IPS-18c (cell line): ENCODE measurements around the gene DESI2.
"Not testable (repeated sequence)": the region's sequence is repeated elsewhere in the genome, so short reads cannot be mapped to it uniquely, and the experiment has no call there.

Experiments
- H3K4me3 ChIP-seq: 2 replicates; pipeline ENCODE4 v1.7.0; 2013; ENCODE audit warnings: low read depth, mild to moderate bottlenecking, low read length, moderate library complexity; ENCODE audit not compliant: insufficient read depth
- H3K9me3 ChIP-seq: one replicate; pipeline ENCODE4 v1.6.1; 2013; ENCODE audit warnings: mild to moderate bottlenecking, low read length, moderate library complexity; ENCODE audit not compliant: control insufficient read depth, insufficient read depth

Gene DESI2

GRCh38 chr1:244675167-244675566 is 22.2 kb downstream of the DESI2 start:
- H3K9me3 ChIP-seq: no peaks in the 10 kb centered on the region
- no peak overlapping the region for H3K4me3 ChIP-seq

GRCh38 chr1:244678697-244679096 is 25.8 kb downstream of the DESI2 start:
- Histone ChIP-seq H3K9me3 (no peaks in the 10 kb centered on the region), H3K4me3 (no peak overlapping the region)

DNA sequence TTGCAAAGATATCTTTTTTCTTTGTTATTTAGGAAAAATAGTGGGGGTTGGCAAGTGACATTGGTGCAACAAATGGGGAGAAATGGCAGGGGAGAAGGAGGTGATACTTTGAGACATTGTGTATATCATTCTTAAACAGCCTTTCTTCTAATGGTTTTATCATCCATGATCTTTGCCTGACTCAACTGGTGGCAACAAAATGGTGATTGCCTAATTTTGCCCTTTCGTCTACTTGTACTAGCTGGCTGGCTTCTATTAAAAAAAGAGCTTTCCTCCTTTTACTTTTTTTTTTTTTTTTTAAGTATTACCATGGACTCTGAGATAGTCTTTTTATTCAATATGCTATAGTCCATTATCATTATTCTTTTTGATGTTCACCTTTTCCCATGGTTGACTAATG is 27.7 kb downstream of the DESI2 start:
- H3K4me3 ChIP-seq: no peak overlapping the region
- no peaks in the 10 kb centered on the region for H3K9me3 ChIP-seq

GRCh38 chr1:244682087-244682486 is 29.2 kb downstream of the DESI2 start:
- not testable (repeated sequence) for H3K9me3 ChIP-seq, H3K4me3 ChIP-seq

DNA sequence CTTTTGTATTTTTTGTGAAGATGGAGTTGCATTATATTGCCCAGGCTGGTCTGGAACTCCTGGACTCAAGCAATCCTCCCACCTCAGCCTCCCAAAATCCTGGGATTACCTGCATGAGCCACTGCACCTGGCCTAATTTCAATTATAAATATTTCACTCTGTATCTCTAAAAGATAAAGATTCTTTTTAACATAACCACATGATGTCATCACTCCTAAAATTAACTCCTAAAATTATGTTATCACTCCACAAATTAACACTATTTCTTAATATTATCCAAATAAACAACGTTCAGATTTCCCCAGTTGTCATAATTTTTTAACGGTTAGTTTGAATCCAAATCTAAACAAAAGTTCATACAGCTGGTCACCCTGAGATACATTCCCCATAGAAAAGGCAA is 43.0 kb downstream of the DESI2 start:
- no peaks in the 10 kb centered on the region for H3K9me3 ChIP-seq
- no peak overlapping the region for H3K4me3 ChIP-seq

DNA sequence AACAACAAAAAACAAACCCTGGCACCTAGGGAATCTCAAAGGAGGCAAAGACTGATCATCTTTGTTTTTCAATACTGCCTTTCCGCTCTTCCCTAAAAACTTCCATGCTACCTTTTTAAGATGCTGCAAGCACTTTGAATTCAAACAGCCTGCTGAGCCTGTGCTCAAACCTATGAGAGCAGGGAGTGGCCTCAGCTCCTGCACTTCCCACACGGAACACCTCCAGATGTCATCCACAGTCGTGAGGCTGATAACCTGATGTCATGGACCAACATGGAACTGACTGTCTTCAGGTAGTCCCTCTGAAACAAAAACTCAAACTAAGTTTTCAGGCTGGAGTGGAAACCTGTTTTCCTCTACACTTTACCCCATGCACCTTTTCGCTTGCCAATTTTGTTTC is 46.8 kb downstream of the DESI2 start:
- H3K4me3 ChIP-seq: no peak overlapping the region
- H3K9me3 ChIP-seq: no peaks in the 10 kb centered on the region

DNA sequence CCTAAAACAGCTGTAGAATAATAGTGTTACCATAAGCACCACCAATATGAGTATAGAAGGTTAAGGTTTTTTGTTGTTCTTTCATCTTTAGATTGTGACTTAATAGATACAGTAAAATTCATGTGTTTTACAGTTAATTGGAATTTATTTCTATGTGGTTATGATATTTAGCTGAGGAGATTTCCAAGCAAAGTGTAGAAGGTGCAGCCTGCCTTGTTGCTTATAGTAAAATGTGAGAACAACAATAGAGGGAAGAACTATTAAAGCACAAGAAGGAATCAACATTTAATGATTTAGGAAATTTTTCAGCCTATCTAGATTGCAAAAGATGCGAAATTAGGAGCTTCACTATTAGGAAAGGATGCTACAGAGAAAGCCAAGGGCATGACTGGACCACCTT is 47.9 kb downstream of the DESI2 start:
- no peaks in the 10 kb centered on the region for H3K9me3 ChIP-seq
- no peak overlapping the region for H3K4me3 ChIP-seq

DNA sequence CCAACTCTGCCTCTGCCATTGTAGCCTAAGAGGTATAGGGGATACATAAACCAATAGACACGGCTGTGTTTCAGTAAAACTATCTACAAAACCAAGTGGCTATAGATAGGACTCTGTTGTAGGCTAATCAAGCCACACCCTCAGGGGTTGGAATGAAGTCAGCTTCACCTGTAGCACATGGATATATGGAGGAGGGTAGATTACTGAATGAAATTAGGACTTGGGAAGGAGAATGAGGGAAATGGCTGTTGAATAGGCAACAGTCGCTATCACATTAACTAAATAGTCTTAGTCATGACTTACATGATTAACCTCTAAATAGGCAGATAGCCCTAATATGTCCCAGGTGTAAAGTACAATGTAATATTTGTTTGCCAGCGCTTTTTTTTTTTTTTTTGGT is 49.7 kb downstream of the DESI2 start:
- no peaks in the 10 kb centered on the region for H3K9me3 ChIP-seq
- no peak overlapping the region for H3K4me3 ChIP-seq

DNA sequence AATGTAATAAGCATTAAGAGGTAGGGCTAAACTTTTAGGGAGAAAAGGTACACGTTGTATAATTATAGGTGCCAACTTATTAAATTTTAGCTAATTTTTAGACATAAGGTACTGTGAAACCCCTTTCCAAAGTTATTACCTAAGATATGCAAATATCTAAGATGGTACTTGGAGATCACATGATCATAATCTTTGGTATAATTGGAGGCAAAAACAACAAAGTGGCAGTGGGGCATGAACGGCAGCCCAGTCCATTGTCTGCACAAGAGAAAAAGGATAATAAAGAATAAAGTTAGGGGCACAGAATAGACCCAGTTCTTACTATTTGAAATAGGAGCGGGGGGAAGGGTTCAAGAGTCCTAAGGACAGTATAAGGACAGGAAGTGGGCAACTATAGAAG is 51.2 kb downstream of the DESI2 start:
- Histone ChIP-seq H3K4me3 (no peak overlapping the region), H3K9me3 (no peaks in the 10 kb centered on the region)

DNA sequence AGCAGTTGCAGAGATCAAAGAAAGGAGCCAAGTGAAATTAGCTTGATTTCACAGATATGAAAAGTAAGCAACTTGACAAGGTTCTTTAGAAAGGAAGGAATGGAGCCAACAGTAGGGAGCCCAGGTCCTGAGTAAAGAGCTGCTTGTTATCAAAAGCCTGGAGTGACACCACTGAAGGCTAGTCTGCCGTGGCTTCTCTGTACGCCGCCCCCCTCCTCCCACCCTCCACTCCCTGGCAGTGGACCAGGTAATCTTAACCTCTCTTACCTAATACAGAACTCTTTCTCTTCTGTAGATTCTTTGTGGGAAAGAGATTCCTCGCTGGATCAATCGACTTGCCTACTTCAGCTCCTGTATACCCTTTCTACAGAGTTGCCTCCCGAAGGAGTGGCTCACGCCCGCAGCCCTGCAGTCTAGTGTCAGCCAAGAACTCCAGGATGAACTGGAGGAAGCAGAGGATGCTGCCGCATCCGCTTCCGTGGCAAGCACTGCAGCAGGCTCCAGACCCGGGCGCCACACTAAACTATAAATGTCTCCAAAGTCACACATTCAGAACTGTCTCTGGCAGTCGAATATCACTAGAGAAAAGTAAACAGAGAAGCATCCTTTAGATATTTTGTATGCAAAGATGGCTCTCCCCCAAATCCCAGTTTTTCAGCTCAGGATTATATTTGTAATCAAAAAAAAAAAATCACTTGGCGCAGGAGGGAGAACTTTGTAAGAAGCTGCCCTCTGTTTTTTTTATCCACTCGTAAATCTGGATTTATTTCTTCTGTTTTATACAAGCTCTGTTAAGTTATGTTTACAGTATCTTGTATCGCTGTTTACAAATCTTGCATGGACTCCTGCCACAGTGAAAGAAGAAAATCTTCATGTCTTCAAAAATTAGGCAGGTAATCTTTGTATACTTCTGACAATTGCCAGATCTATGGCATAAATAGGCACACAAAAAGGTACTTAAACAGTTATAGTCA is 52.6 kb downstream of the DESI2 start:
- Histone ChIP-seq H3K4me3 (no peak overlapping the region), H3K9me3 (no peaks in the 10 kb centered on the region)

DNA sequence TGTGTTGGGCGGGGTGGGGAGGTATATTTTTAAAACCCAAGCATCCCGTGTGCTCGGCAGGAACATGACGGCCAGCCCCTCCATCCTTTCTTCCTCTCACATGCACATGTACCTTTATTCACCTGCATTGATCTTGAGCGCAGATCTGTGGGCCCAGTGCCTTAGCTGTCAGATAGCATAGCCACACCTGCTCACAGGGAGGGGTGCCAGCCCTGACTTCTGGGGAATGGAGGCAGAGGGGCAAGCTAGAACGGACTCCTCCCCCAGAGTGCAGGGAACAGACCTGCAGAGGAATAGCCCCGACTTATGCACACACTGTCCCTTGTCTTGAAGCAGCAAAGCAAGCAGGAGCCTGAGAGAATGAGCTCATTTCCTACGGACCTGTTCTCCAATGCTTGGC is 56.1 kb downstream of the DESI2 start:
- Histone ChIP-seq H3K9me3 (no peaks in the 10 kb centered on the region), H3K4me3 (no peak overlapping the region)

DNA sequence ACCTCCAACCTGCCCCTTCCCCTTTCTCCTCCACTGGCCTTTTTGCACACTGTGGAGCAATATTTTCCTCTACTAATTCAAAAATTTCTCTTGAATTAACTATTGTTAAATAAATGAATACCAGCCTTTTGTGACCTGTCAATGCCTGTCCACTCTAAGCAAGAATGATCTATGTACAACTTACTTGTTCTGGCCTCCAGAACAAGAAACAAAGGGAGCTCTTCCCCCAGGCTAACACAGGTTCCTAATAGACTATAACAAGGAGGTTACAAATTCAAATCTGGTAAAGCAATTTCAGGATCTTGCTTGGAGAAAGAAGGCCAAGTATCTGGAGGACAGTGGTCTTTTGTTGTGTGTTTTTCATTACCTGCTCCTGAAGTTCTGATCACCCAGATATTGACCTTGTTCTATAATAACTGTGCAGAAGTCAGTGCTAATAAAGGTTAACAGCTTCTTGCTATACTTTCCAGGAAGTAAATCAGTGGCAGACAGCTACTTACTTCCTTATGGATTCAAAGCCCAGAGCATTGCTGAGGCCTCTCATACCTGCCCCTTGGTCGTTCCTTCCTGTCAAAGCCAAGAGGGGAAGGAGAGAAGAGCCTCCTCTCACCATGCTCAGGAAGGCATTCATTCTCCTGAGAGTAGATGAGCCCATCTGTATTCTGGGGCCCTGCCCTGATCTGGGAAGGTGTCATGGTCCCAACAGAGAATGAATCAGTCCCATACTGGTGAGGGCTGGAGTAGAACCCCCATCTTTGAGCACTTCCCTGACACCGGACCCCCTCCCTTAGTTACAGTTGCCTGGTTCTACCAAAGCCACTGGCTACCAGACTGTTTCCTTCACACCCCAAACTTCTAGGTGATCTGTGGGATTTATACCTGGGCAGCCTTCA is 56.8 kb downstream of the DESI2 start:
- Histone ChIP-seq H3K4me3 (no peak overlapping the region), H3K9me3 (no peaks in the 10 kb centered on the region)

- no peaks in the 10 kb centered on the region for H3K9me3 ChIP-seq
- H3K4me3 ChIP-seq: no peak overlapping the region
Measured at GRCh38 chr1:244710474-244711062, 57.6 kb downstream of the DESI2 start.

- no peaks in the 10 kb centered on the region for H3K9me3 ChIP-seq
Measured at GRCh38 chr1:244712669-244713068, 59.7 kb downstream of the DESI2 start.

GRCh38 chr1:244713332-244713731 is 60.4 kb downstream of the DESI2 start:
- Histone ChIP-seq H3K4me3 (no peak overlapping the region), H3K9me3 (no peaks in the 10 kb centered on the region)

More at GRCh38 chr1:244712669-244713068, 59.7 kb downstream of the DESI2 start:
- H3K4me3 ChIP-seq: no peak overlapping the region

- Histone ChIP-seq H3K4me3 (no peak overlapping the region), H3K9me3 (no peaks in the 10 kb centered on the region)
Measured at GRCh38 chr1:244727871-244728474, 75.0 kb downstream of the DESI2 start.
